Measurements from ENCODE around the gene PKNOX2.

- TF ChIP-seq, protein P1, sequence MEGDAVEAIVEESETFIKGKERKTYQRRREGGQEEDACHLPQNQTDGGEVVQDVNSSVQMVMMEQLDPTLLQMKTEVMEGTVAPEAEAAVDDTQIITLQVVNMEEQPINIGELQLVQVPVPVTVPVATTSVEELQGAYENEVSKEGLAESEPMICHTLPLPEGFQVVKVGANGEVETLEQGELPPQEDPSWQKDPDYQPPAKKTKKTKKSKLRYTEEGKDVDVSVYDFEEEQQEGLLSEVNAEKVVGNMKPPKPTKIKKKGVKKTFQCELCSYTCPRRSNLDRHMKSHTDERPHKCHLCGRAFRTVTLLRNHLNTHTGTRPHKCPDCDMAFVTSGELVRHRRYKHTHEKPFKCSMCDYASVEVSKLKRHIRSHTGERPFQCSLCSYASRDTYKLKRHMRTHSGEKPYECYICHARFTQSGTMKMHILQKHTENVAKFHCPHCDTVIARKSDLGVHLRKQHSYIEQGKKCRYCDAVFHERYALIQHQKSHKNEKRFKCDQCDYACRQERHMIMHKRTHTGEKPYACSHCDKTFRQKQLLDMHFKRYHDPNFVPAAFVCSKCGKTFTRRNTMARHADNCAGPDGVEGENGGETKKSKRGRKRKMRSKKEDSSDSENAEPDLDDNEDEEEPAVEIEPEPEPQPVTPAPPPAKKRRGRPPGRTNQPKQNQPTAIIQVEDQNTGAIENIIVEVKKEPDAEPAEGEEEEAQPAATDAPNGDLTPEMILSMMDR (IDR thresholded peaks at IDR 0.05; ENCODE audit: control extremely low read depth in 1 of 3, insufficient read depth in 1 of 3, low read depth in 1 of 3, low read length in 3 of 3): no peak
- TF ChIP-seq POLR2AphosphoS5 (IDR thresholded peaks at IDR 0.05; ENCODE audit: low read depth, low read length): no peak
Measured at GRCh38 chr11:125168918-125169456, 4.4 kb downstream of the PKNOX2 start.

All from H1 (cell line).